ENCODE results near the gene ABCA13.

DNA sequence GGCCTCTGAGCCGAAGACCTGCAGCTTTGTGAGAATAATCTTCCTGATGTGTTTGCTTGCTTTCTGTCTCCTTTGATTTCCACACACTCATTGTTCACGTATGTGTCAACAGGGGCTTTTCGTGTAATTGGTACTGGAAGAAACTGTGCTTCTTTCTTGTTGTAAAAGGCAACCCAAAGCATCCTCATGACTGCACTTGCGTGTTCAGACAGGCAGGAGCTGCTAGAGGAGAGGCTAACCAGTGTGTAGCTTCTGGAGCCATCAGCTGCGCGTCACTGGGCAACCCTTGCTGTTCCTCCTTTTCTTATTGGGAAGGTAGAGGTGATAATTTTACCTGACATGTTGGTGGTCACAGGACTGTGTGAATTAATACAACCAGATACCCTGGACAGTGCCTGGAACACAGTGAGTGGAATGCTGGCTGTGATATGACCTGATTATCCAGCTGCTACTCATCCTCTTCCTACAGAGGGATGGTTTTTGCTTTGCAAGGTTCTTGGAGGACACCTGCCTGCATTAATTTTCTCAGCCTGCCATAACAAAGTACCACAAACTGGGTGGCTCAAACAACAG, 213.0 kb downstream of the ABCA13 start:
- TF ChIP-seq, protein P1, sequence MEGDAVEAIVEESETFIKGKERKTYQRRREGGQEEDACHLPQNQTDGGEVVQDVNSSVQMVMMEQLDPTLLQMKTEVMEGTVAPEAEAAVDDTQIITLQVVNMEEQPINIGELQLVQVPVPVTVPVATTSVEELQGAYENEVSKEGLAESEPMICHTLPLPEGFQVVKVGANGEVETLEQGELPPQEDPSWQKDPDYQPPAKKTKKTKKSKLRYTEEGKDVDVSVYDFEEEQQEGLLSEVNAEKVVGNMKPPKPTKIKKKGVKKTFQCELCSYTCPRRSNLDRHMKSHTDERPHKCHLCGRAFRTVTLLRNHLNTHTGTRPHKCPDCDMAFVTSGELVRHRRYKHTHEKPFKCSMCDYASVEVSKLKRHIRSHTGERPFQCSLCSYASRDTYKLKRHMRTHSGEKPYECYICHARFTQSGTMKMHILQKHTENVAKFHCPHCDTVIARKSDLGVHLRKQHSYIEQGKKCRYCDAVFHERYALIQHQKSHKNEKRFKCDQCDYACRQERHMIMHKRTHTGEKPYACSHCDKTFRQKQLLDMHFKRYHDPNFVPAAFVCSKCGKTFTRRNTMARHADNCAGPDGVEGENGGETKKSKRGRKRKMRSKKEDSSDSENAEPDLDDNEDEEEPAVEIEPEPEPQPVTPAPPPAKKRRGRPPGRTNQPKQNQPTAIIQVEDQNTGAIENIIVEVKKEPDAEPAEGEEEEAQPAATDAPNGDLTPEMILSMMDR (optimal IDR thresholded peaks at IDR 0.05 in 1 of 3, IDR thresholded peaks at IDR 0.05 in 1 of 3, conservative IDR thresholded peaks at IDR 0.05 in 1 of 3; ENCODE audit: extremely low read depth in 1 of 3, insufficient read depth in 2 of 3, low read length in 3 of 3): peak; percentile 26 to 50 (median 42)
- TF ChIP-seq EZH2 (IDR thresholded peaks at IDR 0.05; ENCODE audit: low read length): no peak
